Cardiac fibroblast (primary cell): ENCODE measurements around the gene TMEFF2.
"Not testable (repeated sequence)": the region's sequence is repeated elsewhere in the genome, so short reads cannot be mapped to it uniquely, and the experiment has no call there.

ENCODE experiments used
- DNase-seq, 2 donors: peaks; one replicate each; pipeline versions ENCODE4 v3.0.0 to v3.0.0-alpha.2; 2010; ENCODE audit warnings: low read depth in 2 of 2
- H3K4me3 ChIP-seq, 2 donors: replicated peaks in 1 of 2; 1 replicate in 1 of 2; 2 replicates in 1 of 2; pipeline ENCODE4 v1.5.1; 2011; ENCODE audit warnings: low read depth in 2 of 2, low read length in 2 of 2, mild to moderate bottlenecking in 2 of 2, moderate library complexity in 1 of 2
- TF ChIP-seq, protein P1 (sequence below): IDR thresholded peaks from one replicate; pipeline ENCODE4 v1.5.1; 2011; ENCODE audit warnings: low read depth, mild to moderate bottlenecking, low read length, inconsistent platforms

The TMEFF2 gene

DNA sequence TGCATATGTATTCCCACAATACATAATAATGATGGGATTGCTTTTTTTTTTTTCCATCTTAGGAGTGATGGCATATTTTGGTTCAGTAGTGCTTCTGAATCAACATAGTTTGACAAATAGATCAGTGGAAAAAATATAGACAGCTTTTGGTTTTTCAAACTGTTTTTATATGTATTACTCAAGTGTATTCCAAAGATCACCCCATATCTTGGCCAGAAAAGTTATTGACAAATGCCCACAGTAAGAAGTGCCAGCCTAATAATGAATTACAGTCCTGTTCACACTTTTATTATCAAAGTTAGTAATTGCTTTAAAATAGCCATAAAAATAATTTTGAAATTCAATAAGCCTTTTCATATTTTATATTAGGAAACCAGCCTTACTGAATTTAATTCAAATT is 95.0 kb downstream of the TMEFF2 start:
- H3K4me3 ChIP-seq: no peak overlapping the region
- TF ChIP-seq, protein P1, sequence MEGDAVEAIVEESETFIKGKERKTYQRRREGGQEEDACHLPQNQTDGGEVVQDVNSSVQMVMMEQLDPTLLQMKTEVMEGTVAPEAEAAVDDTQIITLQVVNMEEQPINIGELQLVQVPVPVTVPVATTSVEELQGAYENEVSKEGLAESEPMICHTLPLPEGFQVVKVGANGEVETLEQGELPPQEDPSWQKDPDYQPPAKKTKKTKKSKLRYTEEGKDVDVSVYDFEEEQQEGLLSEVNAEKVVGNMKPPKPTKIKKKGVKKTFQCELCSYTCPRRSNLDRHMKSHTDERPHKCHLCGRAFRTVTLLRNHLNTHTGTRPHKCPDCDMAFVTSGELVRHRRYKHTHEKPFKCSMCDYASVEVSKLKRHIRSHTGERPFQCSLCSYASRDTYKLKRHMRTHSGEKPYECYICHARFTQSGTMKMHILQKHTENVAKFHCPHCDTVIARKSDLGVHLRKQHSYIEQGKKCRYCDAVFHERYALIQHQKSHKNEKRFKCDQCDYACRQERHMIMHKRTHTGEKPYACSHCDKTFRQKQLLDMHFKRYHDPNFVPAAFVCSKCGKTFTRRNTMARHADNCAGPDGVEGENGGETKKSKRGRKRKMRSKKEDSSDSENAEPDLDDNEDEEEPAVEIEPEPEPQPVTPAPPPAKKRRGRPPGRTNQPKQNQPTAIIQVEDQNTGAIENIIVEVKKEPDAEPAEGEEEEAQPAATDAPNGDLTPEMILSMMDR: no peak
- DNase-seq: no peak

DNA sequence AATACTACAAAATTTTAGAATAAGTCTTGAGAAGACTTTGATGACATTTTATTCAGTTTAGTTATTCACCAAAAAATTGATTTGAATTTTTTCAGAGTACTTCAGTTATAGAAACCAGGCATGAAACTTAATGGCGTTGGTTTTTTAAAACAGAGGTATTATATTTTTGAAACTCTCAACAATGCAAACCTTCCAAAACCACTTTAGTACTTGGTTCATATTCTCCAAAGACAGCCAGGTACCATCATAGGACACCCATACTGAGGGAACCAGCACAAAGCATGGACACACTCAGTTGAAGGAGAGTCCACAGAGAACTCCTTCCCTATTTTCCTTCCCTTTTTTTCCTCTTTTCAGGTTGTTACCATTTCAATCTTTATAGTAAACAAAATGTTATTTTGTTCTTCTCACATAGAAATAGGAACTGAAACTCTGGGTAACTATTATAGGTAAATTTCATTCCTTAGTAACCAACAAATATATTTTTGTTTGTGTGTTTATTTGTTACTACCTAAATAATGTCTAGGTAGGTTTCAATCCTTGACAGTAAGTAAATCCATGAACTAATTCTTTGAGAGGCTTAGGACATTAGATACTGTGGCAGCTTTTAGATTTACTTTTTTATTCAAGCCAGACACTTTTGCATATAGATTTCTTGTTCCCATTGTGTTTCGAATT is 95.8 kb downstream of the TMEFF2 start:
- no peak for DNase-seq
- TF ChIP-seq, protein P1: no peak
- H3K4me3 ChIP-seq: no peak overlapping the region

DNA sequence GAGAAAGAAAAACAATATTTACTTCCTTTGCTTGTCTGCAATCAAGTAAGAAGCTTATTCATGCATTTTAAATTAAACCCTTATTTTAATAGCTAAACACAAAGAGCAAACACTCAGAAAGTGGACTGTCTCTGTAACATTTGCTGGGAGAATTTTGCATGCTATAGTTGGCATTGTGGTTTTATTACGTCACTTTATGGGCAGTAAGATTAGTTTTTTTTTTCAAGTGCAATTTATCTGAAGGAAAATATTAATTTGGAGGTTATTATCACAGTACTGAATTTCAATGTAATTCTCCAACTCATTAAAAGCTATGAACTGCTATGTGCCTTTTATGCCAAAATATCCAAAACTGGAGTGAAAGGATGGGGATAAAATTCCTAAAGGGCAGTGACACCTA is 103.3 kb downstream of the TMEFF2 start:
- no peak overlapping the region for H3K4me3 ChIP-seq
- no peak for DNase-seq
- TF ChIP-seq, protein P1: no peak

DNA sequence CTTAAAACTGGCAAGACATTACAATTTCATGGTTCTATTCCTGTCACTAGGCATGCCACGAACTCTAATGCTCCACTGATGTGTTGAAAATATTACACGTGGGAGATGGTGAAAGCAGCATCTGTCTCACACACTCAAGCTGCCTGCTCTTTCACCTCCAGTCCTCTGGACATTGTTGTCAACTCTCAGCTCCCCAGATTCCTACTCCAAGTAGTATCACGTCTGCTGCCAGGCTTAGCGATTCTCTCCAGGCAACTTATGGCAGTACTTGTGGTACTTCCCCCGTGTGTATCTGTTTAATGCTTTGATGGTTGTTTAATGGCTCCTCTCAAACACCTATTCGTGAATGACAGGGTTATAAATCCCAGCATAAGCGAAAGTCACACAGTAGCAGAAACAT is 103.8 kb downstream of the TMEFF2 start:
- TF ChIP-seq, protein P1: no peak
- peak in 1 of 2 donors; percentile 3 for DNase-seq
- H3K4me3 ChIP-seq: no peak overlapping the region

DNA sequence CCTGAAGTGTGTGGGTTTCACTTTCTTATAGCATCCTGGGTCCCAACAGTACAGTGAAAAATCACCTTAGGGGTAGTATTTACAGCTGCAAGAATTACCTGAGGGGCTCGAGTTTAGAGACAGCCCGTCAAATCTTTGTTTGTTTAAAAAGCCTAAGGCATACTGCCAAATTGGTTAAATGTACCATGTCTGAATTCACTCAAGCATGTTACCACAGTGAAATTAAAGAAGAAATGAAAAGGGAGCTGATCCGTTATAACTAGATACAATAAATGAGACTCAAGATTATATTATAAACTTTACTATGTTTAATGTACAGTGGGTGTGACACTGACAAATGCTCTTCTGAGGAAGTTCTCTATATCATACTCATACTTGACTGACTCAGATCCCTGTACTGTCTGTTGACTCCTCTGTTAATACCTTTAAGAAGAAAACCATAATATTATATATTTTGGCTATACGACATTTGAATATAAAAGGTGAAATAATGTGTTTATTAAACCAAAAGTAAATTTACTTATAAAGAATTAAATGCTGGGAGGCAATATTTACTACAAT is 107.3 kb downstream of the TMEFF2 start:
- DNase-seq: no peak
- TF ChIP-seq, protein P1: no peak
- no peak overlapping the region for H3K4me3 ChIP-seq

DNA sequence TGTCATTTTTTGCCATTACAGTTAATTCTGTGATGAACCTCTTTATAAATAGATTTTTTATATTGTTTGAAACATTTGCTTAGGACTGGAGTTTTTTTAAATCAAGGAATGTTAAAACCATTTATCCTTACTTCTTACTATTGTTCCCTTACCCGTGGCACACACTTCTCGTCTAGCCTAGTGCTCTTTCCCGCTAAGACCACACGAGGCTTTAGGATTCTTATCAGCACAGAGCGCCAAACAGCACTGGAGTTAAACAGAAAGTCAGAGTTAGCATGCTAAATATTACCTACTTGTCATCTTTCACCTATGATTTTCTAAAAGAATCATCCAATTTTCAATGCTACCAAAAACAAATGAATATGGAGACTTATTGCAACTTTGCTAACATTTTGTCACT is 112.6 kb downstream of the TMEFF2 start:
- H3K4me3 ChIP-seq: no peak overlapping the region
- TF ChIP-seq, protein P1: no peak

DNA sequence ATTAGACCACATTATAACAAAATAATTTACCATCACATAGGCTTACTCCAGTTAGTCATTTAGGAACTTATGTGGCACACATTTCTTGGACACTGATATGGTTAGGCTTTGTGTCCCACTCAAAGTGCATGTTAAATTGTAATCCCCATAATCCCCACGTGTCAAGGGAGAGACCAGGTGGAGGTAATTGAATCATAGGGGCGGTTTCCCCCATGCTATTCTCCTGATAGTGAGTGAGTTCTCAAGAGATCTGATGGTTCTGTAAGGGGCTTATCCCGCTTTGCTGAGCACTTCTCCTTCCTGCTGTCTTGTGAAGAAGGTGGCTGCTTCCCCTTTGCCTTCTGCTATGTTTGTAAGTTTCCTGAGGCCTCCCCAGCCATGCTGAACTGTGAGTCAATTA is 114.6 kb downstream of the TMEFF2 start:
- not testable (repeated sequence) for H3K4me3 ChIP-seq, DNase-seq

More for the DNA sequence above, 112.6 kb downstream of the TMEFF2 start:
- no peak for DNase-seq
